Stimulated activated CD8-positive, alpha-beta memory T cell treated with anti-CD3 and anti-CD28 coated beads, Interleukin-7, amount 100 ng/mL, for 24 hours (primary cell): Measurements from ENCODE around the gene FAM241B.
A peak's percentile ranks its signal among the peaks of the same experiment; 100 is the strongest.

ENCODE experiments used
- DNase-seq: peaks from one replicate; pipeline ENCODE4 v3.0.0-alpha.2; 2020; ENCODE audit warnings: low read depth

The FAM241B gene

GRCh38 chr10:69634759-69635425 is 4.8 kb downstream of the FAM241B start:
- no peak for DNase-seq

- no peak for DNase-seq
These were observed 5.6 kb downstream of the FAM241B start for GRCh38 chr10:69635428-69636272.

GRCh38 chr10:69636273-69636575 is 6.2 kb downstream of the FAM241B start:
- DNase-seq: no peak

DNA sequence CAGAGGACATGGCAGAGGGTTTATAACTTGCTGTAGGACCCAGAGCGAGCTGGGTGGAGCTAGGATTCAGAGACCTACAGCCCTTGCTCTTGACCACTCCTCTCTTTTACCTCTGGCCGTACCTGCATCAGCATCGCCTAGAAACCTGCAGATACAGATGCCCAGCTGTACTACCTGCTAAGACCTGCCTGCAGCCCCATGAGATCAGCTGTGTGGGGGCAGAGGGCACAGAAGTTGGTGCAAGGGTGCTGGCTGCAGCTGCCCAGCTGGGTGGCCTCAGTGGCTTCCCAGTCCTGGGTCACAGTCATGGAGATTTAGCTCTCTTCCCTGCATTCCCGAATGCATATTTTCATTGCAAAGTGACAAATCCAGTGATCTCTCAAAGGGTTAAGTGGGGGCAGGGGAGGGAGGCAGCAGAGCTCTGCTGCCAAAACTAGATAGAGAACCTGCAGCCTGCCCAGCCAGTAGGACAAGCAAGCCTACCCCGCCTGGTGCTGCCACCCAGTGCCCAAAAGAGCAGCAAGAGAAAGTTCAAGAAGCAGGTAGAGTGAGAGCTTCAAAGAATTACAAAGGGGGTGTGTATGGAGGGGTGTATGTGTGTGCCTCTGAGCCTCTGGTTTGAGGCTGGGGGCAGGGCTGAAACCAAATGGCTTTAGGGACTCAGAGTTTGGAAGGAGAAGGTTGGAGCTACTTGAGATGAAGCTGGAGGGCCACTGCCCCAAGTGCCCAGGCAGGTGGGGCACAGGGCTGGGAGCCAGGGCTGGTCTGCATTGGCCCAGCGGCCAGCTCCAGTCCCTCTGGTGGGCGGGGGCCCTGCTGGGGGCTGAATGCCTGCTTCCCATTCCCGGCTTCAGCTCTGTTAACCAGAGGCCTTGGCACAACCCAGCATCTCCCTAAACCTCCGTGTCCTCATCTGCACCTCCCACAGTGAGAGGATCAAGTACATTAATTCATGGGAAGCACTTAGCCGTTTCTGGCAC is 6.9 kb downstream of the FAM241B start:
- no peak for DNase-seq

- DNase-seq: no peak
These were observed 8.6 kb downstream of the FAM241B start for GRCh38 chr10:69638642-69639041.

DNA sequence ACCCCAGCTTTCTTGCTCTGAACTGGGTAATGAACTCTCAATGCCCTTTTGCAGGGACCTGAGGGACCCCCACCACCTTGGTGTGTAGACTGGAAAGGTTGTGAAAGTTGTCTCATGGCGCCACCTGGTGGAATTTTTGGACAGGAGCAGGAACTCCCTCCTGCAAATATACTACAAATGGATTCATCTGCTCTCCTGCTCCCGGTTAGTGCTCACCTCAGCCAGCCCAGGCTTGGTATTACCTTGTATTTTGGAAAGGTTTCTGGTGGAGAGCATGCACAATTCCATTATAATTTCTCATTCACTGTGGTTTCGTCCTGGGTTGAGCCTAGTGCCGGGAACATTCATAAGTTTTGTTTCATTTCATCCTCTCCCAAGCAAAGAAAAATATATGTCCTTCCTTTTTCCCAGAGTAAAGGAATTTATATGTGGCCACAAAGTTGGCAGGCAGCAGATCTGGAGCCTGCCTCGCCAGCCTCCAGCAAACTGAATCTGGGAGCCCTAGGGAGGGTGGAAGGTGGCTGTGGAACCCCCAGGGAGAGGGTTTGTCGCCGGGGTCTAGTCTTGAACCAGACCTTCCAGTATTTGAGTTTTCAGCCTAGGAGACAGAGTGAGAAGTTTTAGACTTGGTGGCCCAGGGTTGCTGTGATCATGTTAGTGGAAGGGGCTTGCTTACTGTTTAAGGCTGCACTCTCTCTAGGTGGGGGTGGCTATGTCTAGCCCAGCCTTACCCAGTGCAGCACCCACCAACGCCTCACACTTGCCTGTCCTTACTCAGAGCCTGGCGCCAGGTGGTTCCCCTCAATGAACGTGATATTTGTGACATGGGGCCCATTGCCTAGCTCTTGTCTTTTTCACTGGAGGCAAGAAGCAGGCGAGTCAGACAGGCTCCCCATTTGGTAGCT is 9.5 kb downstream of the FAM241B start:
- peak; percentile 39 for DNase-seq

DNA sequence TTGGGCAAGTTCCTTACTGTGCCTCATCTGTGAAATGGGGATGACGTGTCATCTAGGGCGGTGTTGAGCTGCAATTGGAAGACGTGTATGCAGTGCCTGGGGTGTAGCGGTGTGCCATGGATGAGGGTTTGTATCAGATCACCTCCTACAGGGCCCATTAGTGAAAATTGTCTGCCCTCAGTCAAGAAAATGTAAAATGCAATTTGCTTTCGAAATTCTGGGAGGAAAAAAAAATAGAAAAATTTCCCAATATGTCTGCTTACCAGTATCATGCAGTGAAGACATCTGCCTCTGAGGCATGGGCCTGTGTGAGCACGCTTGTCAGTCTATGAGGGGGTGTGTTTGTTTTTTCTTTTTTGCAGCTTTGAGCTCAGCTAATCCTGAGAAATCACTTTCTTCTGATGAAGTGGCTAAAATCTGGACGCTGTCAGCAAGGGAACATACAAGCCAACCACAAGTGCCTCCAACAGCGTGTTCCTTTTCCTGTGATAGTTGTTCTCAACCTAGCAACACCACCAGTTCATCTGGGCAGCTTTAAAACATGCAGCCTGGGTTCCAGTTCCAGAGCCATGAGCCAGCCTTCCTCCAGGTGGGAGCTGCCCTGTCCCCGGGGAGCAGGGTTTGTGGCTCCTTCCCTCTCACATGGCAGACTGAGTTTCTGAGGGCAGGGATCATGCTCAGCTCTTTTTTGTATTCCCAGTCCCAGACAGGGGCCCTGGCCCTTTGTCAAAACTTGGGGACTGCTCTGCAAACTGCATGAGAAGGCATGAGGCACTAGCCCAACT is 10.3 kb downstream of the FAM241B start:
- DNase-seq: no peak

GRCh38 chr10:69641261-69641980 is 11.4 kb downstream of the FAM241B start:
- DNase-seq: no peak

- no peak for DNase-seq
These were observed 12.7 kb downstream of the FAM241B start for GRCh38 chr10:69642747-69643146.

- no peak for DNase-seq
These were observed 14.0 kb downstream of the FAM241B start for GRCh38 chr10:69643779-69644657.

- peak; percentile 4 for DNase-seq
These were observed 14.7 kb downstream of the FAM241B start for GRCh38 chr10:69644658-69645295.

GRCh38 chr10:69645296-69646184 is 15.5 kb downstream of the FAM241B start:
- no peak for DNase-seq

- DNase-seq: no peak
These were observed 16.4 kb downstream of the FAM241B start for GRCh38 chr10:69646185-69647060.

- DNase-seq: no peak
These were observed 17.1 kb downstream of the FAM241B start for GRCh38 chr10:69647126-69647525.

- DNase-seq: no peak
These were observed 17.8 kb downstream of the FAM241B start for GRCh38 chr10:69647819-69648218.

GRCh38 chr10:69648461-69648860 is 18.4 kb downstream of the FAM241B start:
- no peak for DNase-seq
